22Rv1 (cell line): ENCODE results near the gene SLC25A53.

Experiments
- ZFX ChIP-seq: fragments of 450-650 bp; IDR thresholded peaks from 2 replicates; pipeline ENCODE4 v1.6.1; 2017; ENCODE audit warnings: antibody characterized with exemption, borderline replicate concordance
- TF ChIP-seq, protein P1 (sequence below): fragments of 450-650 bp; IDR thresholded peaks from 2 replicates; pipeline ENCODE4 v1.5.1; 2017; ENCODE audit warnings: mild to moderate bottlenecking

DNA sequence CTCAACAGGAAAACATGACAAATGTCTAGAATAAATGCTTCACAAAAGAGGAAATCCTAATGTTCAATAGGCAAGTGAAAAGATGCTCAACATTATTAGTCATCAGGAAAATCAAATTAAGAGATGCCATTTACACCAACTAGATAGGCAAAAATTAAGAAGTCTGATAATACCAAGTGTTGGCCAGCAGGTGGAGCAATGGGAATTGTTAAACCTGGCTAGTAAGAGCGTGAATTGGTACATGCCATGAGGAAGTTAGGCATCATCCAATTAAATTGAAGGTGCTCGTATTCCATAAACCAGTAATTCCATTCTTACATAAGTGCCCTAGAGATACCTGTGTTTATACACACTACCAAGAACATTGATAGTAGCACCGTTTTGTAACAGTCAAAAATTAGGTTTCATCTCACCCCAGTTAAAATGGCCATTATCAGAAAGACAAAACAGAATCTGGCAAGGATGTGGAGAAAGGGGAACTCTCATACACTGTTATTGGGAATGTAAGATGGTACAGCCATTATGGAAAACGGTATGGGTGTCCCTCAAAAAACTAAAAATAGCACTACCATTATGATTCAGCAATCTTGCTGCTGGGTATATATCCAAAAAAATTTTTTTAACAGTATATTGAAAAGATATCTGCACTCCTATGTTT, 58.5 kb downstream of the SLC25A53 start:
- TF ChIP-seq, protein P1, sequence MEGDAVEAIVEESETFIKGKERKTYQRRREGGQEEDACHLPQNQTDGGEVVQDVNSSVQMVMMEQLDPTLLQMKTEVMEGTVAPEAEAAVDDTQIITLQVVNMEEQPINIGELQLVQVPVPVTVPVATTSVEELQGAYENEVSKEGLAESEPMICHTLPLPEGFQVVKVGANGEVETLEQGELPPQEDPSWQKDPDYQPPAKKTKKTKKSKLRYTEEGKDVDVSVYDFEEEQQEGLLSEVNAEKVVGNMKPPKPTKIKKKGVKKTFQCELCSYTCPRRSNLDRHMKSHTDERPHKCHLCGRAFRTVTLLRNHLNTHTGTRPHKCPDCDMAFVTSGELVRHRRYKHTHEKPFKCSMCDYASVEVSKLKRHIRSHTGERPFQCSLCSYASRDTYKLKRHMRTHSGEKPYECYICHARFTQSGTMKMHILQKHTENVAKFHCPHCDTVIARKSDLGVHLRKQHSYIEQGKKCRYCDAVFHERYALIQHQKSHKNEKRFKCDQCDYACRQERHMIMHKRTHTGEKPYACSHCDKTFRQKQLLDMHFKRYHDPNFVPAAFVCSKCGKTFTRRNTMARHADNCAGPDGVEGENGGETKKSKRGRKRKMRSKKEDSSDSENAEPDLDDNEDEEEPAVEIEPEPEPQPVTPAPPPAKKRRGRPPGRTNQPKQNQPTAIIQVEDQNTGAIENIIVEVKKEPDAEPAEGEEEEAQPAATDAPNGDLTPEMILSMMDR = peak; percentile 55
- TF ChIP-seq ZFX = no peak
